ENCODE measurements around the gene TSGA10IP. TPM values are rescaled to one million over a fixed set of nuclear protein-coding genes. Genes with fewer than 3 reads are reported as not detected.

The TSGA10IP gene
- total RNA-seq, 4 donors from 2014 or later = not detected

GRCh38 chr11:65968600-65969482 is 23.6 kb downstream of the TSGA10IP start:
- no peak for DNase-seq (ENCODE audit: low spot score in 2 of 2)
- TF ChIP-seq CTCF (IDR thresholded peaks at IDR 0.05) (no peak), POLR2A (IDR thresholded peaks at IDR 0.05) (no peak)
- 81 to 83% methylated on average over 15 of the region's 15 CpGs for WGBS, 2 donors
- H3K4me3 ChIP-seq (ENCODE audit: low read depth, poor library complexity, severe bottlenecking) = no peak overlapping the region
- intact Hi-C loops (cut with DNase I; ENCODE audit: low total_unique reads) = no loop called here

GRCh38 chr11:65972116-65972515 is 26.8 kb downstream of the TSGA10IP start:
- intact Hi-C loops (cut with DNase I; ENCODE audit: low total_unique reads) = no loop called here
- DNase-seq (ENCODE audit: low spot score in 2 of 2) = no peak
- WGBS, 2 donors = 93 to 97% methylated on average over 8 of the region's 8 CpGs
- H3K4me3 ChIP-seq (ENCODE audit: low read depth, poor library complexity, severe bottlenecking) = no peak overlapping the region
- TF ChIP-seq CTCF (IDR thresholded peaks at IDR 0.05) = no peak
- no peak for TF ChIP-seq POLR2A (IDR thresholded peaks at IDR 0.05)

GRCh38 chr11:65973439-65974110 is 28.3 kb downstream of the TSGA10IP start:
- DNase-seq (ENCODE audit: low spot score in 2 of 2) = no peak
- no peak for TF ChIP-seq CTCF (IDR thresholded peaks at IDR 0.05)
- no peak for TF ChIP-seq POLR2A (IDR thresholded peaks at IDR 0.05)
- 86 to 90% methylated on average over 11 to 13 of the region's 13 CpGs for WGBS, 2 donors
- H3K4me3 ChIP-seq (ENCODE audit: low read depth, poor library complexity, severe bottlenecking) = no peak overlapping the region
- intact Hi-C loops (cut with DNase I; ENCODE audit: low total_unique reads) = no loop called here

- WGBS, 2 donors = 89 to 94% methylated on average over 9 of the region's 9 CpGs
- DNase-seq (ENCODE audit: low spot score in 2 of 2) = no peak
These were observed 30.5 kb downstream of the TSGA10IP start for GRCh38 chr11:65975771-65976170.

More at GRCh38 chr11:65975771-65976170, 30.5 kb downstream of the TSGA10IP start:
- intact Hi-C loops (cut with DNase I; ENCODE audit: low total_unique reads) = no loop called here
- no peak overlapping the region for H3K4me3 ChIP-seq (ENCODE audit: low read depth, poor library complexity, severe bottlenecking)
- TF ChIP-seq CTCF (IDR thresholded peaks at IDR 0.05) = no peak
- TF ChIP-seq POLR2A (IDR thresholded peaks at IDR 0.05) = no peak
